ENCODE measurements around the gene SLC25A11.
A peak's percentile ranks its signal among the peaks of the same experiment; 100 is the strongest.

The SLC25A11 gene

DNA sequence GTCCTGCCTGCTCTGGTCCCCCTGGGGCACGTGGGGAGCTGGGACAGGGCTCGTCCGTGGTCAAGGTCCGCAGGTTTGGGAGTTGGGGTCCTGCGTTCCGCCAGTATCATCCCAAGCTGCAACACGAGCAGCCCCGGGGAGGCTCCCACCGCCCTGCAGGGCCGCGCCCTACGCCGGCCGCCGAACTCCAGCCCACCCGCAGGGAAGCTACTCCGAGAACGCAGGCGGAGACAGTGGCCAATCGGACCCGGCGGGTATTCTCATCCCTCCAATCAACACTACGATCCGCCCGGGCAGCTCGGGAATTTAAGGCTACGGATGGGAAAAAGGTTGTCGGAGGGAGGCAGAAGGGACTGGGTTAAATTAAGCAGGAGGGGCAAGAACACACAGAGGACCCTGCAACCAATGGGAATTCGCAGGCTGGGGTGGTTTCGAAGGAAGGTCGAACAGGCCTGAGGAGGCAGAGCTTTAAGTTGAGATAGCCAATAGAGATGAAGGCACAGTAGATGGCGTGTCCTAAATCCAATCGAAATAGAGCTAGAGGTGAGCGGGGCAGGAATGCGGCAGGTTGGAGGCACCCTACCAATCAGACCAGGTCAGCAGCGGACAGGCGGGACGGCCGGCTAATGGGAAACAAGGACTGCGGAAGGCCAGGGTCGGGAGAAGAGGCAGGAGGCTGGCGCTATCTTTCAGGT, 27.1 kb upstream of the SLC25A11 start:
- DNase-seq: peak; percentile 97 to 99

DNA sequence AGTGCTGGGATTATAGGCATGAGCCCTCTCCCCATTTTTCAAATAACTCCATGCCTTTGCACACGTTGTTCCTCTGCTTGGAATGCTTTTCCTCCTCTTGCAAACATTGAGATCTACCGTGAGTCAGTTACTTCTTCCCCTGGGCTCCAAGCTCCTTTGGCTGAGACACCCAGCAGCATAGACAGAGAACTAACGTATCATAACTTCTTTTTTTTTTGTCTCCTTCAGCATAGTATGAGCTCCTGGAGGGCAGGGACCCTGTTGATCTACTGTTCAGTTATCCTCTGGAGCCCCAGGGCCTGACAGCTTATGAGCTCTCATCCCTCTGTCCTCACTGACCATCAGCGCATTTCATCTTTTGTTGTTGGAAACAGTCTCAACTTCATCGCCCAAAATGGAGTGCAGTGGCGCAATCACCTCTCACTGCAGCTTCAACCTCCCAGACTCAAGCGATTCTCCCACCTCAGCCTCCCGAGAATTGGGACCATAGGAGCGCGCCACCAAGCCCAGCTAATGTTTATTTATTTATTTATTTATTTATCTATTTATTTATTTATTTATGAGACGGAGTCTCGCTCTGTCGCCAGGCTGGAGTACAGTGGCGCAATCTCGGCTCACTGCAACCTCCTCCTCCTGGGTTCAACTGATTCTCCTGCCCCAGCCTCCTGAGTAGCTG, 25.6 kb upstream of the SLC25A11 start:
- DNase-seq: no peak

- no peak for DNase-seq
Measured at GRCh38 chr17:4960279-4960922, 20.6 kb upstream of the SLC25A11 start.

DNA sequence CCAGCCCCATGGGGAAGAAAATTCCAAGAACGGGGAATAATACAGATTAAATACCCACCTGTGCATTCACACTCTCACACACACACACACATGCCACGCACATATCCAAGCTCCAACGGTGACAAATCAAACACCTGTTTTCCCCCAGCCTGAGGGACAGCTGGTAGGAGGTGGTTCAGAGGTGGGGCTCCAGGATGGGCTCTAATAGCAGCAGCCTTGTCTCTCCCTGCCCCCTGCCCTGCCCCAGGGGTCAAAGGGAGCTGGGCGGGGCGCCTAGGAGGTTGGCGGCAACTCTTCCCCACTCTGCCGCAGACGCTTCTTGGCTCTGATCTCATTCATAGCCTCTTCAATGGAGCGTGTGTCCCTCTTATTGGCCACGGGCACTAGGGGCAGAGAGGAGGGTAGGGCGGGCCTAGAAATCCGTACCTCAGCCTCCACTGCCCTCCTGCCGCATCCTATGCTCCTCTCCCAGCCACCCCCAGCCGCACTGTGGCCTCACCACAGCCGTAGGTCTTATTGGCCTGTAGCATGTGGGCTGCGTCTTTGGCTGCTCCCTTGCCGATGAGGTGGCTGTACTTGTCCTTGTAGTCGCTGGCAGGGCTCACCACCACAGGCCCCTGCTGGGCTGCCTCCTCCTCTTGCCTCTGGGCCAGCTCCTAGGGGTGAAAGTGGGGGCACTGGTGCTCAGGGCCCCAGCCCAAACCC, 19.6 kb upstream of the SLC25A11 start:
- no peak for DNase-seq

DNA sequence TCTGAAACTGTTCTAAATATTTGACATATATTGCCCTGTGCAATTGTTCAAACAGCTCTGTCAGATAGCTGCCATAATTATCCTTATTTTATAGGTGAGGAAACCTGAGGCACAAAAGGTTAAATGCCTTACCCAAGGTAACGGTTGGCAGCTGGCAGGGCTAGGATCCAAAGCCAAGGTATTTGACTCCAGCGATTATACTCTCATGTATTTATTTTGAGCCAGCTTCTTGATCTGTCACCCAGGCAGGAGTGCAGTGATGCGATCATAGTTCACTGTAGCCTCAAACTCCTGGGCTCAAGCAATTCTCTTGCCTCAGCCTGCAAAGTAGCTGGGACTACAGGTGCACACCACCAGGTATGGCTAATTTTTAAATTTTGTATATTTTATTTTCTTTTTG, 18.3 kb upstream of the SLC25A11 start:
- DNase-seq: no peak

GRCh38 chr17:4956493-4957061, 16.7 kb upstream of the SLC25A11 start:
- no peak for DNase-seq

GRCh38 chr17:4955091-4955490, 15.2 kb upstream of the SLC25A11 start:
- DNase-seq: no peak

GRCh38 chr17:4953451-4953961, 13.7 kb upstream of the SLC25A11 start:
- no peak for DNase-seq

GRCh38 chr17:4951486-4951885, 11.6 kb upstream of the SLC25A11 start:
- no peak for DNase-seq

GRCh38 chr17:4950746-4951204, 10.9 kb upstream of the SLC25A11 start, which contains the start of gene ENO3:
Gene ENO3 (plus strand): TSS chr17:4951119. CDS start chr17:4951830, 711 bp downstream.
- peak in 1 of 2 experiments; percentile 35 for DNase-seq

DNA sequence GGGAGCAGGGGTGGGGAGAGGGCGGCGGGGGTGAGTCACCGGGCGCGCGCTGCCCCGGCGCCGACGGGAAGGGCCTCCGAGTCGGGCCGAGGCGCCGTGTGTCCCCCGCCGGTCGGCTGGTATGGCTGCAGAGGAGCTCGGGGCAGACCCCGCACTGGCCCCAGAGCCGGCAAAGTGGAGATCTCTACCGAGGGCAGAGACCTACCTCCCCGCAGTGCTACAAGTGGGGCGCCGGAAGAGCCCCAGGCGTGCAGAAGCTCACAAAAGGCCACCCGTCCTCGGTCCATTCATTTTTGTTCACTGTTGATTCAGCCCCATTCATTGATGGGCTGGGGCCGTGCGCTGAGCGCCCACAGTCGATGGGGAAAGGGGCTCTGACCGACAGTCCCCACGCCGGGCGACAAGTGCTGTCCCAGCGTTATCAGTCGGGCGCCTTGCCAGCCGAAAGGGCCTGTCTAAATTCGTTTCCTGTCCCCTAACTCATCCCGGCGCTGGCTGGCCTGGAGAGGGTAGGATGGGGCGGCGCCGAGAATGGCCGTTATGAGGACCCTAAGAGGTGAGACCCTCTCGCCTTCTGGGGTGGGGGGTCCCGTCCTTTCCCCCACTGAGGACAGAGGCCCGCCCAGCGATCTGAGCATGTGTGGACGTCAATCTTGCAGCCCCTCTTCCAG, 10.4 kb upstream of the SLC25A11 start:
- peak in 1 of 2 experiments; percentile 55 for DNase-seq

GRCh38 chr17:4949321-4950074, 9.7 kb upstream of the SLC25A11 start:
- peak in 1 of 2 experiments; percentile 71 for DNase-seq

DNA sequence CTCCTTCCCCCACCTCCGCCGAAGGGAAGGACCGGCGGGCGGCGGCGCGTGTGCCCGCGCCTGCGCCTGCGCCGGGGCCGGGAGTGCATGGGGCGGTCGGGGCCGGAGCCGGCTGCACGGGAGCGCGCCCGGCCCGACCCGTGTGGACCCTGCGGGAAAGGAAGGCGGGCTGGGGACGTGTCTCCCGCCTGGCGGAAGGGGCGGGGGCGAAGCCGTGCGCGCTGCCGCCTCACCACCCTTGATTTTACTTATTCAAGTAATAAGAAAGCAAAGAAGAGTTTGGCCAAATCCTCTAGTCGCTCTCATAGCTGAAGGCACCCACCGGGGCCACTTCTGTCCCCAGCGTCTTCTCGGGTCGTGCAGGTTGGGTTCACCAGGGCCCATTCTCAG, 9.1 kb upstream of the SLC25A11 start:
- DNase-seq: peak in 1 of 2 experiments; percentile 88

DNA sequence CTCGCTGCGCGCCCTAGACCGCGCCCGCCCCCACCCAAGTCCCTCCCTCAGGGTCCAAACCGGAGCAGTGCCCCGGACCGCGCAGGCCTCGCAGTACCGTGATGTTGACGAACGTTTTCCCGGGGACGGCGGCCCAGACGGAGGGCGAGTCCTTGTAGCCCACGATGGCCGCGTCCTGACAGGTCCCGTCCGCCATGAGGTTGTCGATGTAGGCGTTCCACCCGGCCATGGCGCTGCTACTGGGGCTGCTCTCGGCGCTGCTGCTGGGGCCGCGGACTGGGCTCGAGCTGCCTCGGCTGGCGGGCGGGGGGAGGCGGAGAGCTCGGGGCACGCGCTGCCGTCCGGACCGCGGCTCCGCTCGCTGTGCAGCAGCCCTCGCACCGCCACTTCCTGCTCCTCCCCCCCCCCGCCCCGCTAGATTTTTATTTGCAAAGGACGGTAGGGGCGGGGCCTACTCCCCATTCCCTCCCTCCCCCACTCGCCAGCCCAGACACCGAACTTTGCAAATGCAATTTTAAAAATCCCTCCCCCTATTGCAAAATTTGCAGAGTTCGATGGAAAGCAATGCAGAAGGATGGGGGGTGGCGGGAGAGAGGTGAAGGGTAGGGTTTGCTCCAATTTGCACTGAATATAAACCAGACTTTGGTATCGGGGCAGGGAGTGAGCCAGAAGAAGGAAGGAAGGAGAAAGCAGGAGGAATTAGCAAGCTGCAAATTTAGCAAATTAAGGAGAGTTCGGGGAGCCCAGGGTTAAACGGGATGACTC, 8.5 kb upstream of the SLC25A11 start, which contains the start of gene PFN1:
Gene PFN1, minus strand, starts transcription at position 365 of the 765 bp plus-strand sequence. Its CDS starts 136 bp downstream, at position 229.
- peak; percentile 48 to 87 for DNase-seq

GRCh38 chr17:4947411-4948165, 7.7 kb upstream of the SLC25A11 start:
- DNase-seq: peak in 1 of 2 experiments; percentile 33

DNA sequence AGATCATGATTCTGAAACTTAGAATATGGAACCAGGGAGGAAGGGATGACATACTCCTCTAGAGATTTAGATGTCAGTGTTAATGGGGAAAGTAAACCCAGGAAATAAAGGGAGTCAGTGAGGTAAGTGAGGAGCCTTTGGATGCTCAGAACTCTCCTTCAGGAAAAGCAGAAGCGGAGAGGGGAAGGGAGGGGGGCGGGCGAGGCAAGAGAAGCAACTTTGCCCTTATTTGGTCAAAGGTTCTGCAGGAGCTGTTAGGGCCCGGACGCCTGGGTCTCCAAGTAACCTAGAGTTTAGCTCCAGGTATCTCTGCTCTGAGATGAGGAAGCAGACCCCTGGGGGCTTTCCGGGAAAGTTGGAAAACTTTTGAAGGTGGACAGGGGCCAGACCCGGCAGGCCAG, 7.2 kb upstream of the SLC25A11 start:
- no peak for DNase-seq

- no peak for DNase-seq
Measured at GRCh38 chr17:4946312-4946976, 6.6 kb upstream of the SLC25A11 start.

DNA sequence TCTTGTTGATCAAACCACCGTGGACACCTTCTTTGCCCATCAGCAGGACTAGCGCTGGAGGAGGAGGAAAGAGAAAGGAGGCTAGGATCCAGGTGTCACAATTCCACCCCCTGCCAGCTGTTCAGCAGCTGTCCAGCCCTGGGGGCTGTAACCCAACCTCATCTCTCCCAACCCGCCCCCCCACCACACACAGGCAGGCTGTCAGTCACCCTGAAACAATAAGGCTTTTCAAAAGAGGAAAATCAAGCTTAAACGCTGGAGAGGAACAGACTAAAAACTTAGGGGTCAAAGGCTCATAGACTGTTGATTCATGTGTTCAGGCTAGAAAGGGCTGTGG, 6.1 kb upstream of the SLC25A11 start:
- no peak for DNase-seq

All from NCI-H526 (cell line).